Posterior cingulate gyrus (tissue), 11 donors: ENCODE data around the gene OR2T5.
A peak's percentile ranks its signal among the peaks of the same experiment; 100 is the strongest.
"Not testable (repeated sequence)": the region's sequence is repeated elsewhere in the genome, so short reads cannot be mapped to it uniquely, and the experiment has no call there.

ENCODE experiments used
- DNase-seq, 10 donors: peaks; one replicate each; pipeline versions ENCODE4 v3.0.0 to v3.0.0-alpha.2; 2020 to 2021; ENCODE audit warnings: mixed read lengths in 3 of 10
- intact Hi-C: fragments of 100-400 bp; cut with DNase I; formaldehyde crosslinking; loops from one replicate; pipeline ENCODE4 v1.15.1; 2023

Gene OR2T5, protein sequence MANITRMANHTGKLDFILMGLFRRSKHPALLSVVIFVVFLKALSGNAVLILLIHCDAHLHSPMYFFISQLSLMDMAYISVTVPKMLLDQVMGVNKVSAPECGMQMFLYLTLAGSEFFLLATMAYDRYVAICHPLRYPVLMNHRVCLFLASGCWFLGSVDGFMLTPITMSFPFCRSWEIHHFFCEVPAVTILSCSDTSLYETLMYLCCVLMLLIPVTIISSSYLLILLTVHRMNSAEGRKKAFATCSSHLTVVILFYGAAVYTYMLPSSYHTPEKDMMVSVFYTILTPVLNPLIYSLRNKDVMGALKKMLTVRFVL

DNA sequence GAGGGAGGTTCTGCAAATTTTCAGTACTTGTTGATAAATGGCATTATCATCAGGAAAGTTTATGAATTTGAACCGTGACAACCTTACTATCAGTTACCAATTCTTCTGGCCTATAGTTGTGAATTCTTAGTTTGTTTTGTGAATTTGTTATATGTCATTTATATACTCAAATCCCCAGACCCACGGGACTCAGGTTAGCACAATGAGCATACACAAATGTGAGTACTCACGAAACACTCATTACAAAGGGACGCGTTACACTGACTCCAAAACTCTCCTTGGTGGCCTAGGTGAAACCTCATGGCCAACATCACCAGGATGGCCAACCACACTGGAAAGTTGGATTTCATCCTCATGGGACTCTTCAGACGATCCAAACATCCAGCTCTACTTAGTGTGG, at the start of gene OR2T5:
TSS of gene OR2T5 (plus strand) at position 301 of the 400 bp plus-strand sequence. CDS start at position 301, 0 bp downstream.
- intact Hi-C loops, DNase-seq: not testable (repeated sequence)

GRCh38 chr1:248438668-248439067, 49.7 kb upstream of the OR2T5 start:
- DNase-seq, intact Hi-C loops: not testable (repeated sequence)

DNA sequence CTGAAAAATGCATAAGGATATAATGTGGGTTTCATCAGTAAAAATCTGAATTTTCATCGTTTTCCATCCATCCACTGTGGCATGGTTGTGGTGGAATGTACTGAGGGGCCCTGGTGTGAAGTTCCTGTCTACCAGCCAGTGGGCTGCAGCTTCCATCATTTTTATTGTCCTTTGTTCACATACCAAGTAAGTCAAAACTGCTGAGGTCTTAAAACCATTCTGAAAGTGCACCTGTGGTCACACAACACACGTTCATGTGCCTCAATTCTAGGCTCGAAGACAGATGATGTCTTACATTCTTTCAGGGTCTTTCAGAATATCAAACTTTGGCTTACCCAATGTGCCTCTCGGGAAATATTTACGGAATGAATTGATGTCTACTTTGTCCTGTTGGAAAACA, 49.1 kb upstream of the OR2T5 start:
- DNase-seq, intact Hi-C loops: not testable (repeated sequence)

- intact Hi-C loops, DNase-seq: not testable (repeated sequence)
Observed at GRCh38 chr1:248442500-248443277, 45.7 kb upstream of the OR2T5 start.

- intact Hi-C loops, DNase-seq: not testable (repeated sequence)
Observed at GRCh38 chr1:248444603-248445002, 43.8 kb upstream of the OR2T5 start.

DNA sequence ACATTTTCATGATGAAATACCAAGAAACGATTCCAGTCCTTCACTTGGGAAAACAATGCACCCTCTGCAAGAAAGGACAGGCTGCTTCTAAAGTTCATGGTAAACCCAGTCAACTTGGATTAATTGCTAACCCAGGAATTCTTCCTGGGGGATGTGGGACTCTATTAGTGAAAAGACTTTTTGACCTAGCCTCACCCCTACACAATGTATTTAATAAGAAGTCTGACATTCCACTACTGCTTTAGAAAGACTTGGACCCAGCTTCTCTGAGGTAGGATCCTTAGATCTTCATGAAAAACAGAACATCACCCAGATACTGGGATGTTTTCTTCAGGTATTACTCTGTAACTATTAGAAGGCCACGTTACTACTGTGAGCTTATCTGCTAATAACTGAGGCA, 43.0 kb upstream of the OR2T5 start, which contains the start of gene OR2T2:
TSS of gene OR2T2 (plus strand) at position 239 of the 400 bp plus-strand sequence. CDS start 7,161 bp downstream, outside the sequence.
- not testable (repeated sequence) for DNase-seq

GRCh38 chr1:248448409-248449074, 39.8 kb upstream of the OR2T5 start:
- DNase-seq, intact Hi-C loops: not testable (repeated sequence)

More for the DNA sequence above, 43.0 kb upstream of the OR2T5 start, which contains the start of gene OR2T2:
- intact Hi-C loops: not testable (repeated sequence)

- intact Hi-C loops, DNase-seq: not testable (repeated sequence)
Observed at GRCh38 chr1:248449821-248450465, 38.4 kb upstream of the OR2T5 start.

- intact Hi-C loops, DNase-seq: not testable (repeated sequence)
Observed at GRCh38 chr1:248450466-248451145, 37.8 kb upstream of the OR2T5 start.

DNA sequence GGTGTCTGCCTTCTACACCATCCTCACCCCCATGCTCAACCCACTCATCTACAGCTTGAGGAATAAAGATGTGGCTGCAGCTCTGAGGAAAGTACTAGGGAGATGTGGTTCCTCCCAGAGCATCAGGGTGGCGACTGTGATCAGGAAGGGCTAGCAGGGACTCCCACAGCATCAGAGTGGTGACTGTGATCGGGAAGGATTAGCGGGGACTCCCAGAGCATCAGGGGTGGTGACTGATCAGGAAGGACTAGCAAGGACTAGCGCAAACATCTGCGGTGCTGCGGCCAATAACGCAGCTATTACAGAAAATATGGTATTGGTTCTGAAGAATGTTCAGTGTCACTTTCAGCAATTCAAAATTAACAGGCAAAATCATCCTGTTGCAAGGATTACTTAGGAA, 34.8 kb upstream of the OR2T5 start:
- intact Hi-C loops: not testable (repeated sequence)
- peak in 1 of 10 donors; percentile 73 for DNase-seq

GRCh38 chr1:248455045-248455444, 33.3 kb upstream of the OR2T5 start:
- DNase-seq, intact Hi-C loops: not testable (repeated sequence)

- DNase-seq, intact Hi-C loops: not testable (repeated sequence)
Observed at GRCh38 chr1:248456635-248457034, 31.8 kb upstream of the OR2T5 start.

DNA sequence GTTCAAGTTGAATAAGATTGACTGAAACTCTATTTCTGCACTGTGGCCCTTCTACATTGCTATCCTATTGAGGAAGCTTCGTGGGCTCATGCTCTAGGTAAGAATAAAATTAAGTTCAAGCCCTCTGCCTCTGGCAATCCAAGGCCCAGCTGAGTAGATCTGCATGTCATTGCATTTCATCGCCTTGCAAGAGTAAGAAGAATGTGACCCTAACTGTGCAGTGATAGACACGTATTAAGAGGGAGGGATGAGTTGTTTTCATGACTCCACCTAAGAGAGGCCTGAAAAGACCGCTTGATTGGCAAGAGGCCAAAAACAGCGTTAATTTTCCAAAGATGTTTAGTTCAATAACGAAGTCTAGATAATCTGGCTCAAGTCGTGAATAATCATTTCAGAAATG, 29.3 kb upstream of the OR2T5 start:
- DNase-seq: peak in 1 of 10 donors; percentile 5
- intact Hi-C loops: not testable (repeated sequence)

DNA sequence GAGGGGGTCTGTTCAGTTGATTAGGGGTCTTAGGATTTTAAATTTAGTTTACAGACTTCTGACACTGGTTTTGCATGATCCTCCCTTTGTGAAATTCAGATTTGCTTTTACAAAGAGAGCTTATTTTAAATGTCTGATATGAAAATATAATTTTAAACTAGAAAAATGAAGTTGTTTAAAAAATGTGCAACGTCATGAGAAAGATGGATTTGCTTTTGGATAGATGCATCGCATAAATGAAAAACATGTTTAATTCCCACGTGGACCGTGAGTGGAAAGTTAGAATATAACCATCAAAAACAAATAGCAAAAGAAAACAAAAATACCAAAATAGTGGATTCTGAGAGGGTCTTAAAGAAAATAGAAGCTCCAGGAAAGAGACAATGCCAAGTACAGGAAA, 17.2 kb upstream of the OR2T5 start:
- no peak for DNase-seq
- intact Hi-C loops: no loop called here

- intact Hi-C loops, DNase-seq: not testable (repeated sequence)
Observed at GRCh38 chr1:248472111-248472510, 16.3 kb upstream of the OR2T5 start.

GRCh38 chr1:248473051-248473450, 15.3 kb upstream of the OR2T5 start, which contains the start of gene OR2T3:
TSS of gene OR2T3 (plus strand) at chr1:248473351. CDS start at chr1:248473351, 0 bp downstream.
- DNase-seq, intact Hi-C loops: not testable (repeated sequence)

GRCh38 chr1:248475660-248476059, 12.7 kb upstream of the OR2T5 start:
- intact Hi-C loops, DNase-seq: not testable (repeated sequence)

DNA sequence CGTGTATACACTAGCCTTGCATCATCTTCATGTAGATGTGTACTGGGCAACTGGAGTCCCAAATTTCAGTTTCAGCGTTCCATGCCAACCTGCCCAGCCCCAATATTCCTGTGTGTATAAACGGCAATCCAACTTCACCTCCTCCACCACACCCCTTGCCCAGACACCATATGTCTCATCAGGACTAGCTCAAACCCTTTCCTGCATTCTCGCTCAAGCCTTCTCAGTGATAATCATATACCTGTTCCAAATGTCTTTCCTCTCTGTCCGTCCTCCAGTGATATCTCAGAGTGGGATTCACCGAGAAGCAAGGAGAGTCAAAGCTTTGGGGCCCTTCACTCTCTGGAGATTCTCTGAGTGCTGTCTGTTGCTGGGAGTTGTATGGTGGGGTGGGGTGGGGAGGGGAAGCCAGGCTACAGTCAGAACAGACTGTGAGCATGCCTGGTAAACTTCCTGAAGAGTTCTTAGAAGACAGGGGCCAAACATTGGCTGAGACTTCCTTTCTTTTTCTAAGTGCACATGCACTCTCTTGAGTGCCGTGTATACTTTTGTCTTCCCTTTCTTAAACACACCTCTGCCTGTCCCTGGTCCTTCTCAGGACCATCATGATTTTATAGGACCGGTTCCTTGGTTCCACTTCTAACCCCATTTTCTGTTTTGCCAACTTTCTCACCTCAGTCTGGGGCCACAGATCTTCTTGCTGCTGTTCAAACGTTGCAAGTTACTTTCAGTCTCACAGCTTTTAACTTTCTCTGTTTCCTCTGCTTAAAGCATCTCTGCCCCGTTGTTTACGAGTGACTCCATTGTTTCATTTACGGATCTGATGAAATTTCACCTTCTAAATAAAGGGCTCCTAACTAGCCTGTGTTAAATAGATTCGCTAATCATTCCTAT, 6.5 kb upstream of the OR2T5 start:
- DNase-seq, intact Hi-C loops: not testable (repeated sequence)
